Lower leg skin (tissue), 4 donors: ENCODE results near the gene CFAP20DC. TPM values are rescaled to one million over a fixed set of nuclear protein-coding genes. Genes with fewer than 3 reads are reported as not detected.

Source experiments
- DNase-seq, 2 donors: peaks; one replicate each; pipeline ENCODE4 v3.0.0-alpha.2; 2019; ENCODE audit warnings: low spot score in 2 of 2
- H3K4me3 ChIP-seq: fragments of 200-600 bp; sonication (generic); 2 replicates; pipeline ENCODE4 v1.5.1; 2017; ENCODE audit warnings: mild to moderate bottlenecking, low read depth; ENCODE audit not compliant: poor library complexity, severe bottlenecking
- CTCF ChIP-seq, 3 donors: fragments of 450-650 bp; IDR thresholded peaks; one replicate each; pipeline ENCODE4 v1.5.1; 2016; ENCODE audit warnings: antibody characterized with exemption in 3 of 3, mild to moderate bottlenecking in 3 of 3, moderate library complexity in 2 of 3
- POLR2A ChIP-seq, 2 donors: fragments of 450-650 bp; IDR thresholded peaks; one replicate each; pipeline ENCODE4 v1.6.1; 2016 to 2017; ENCODE audit warnings: antibody characterized with exemption in 2 of 2, mild to moderate bottlenecking in 1 of 2, moderate library complexity in 1 of 2
- WGBS, 2 donors: methylation state at CpG; one replicate each; pipeline ENCODE4 v1.1.5; 2018; 5-methylcytosine and 5-hydroxymethylcytosine counted together
- intact Hi-C: fragments of 100-400 bp; cut with DNase I; formaldehyde crosslinking; loops from one replicate; pipeline ENCODE4 v1.15.0; 2023; ENCODE audit warnings: low total_unique reads
- total RNA-seq, 4 donors: library from RNA; depleted of rRNA; stranded (reverse); fragments of >200 nt; gene quantifications; one replicate each; pipeline ENCODE4 v1.1.0, GENCODE V29; 2016

Gene CFAP20DC
- total RNA-seq, 4 donors from 2014 or later, result 0.11 to 0.94 (median 0.39) TPM

- no peak overlapping the region for H3K4me3 ChIP-seq
- no peak for DNase-seq
- WGBS, 2 donors, result 80 to 83% methylated on average over 2 of the region's 2 CpGs
- intact Hi-C loops, result no loop called here
- TF ChIP-seq POLR2A (IDR thresholded peaks at IDR 0.05), result no peak
- no peak for TF ChIP-seq CTCF (IDR thresholded peaks at IDR 0.05)
These were observed 294.7 kb downstream of the CFAP20DC start for GRCh38 chr3:58755150-58755549.

- intact Hi-C loops, result no loop called here
- TF ChIP-seq CTCF (IDR thresholded peaks at IDR 0.05) (no peak), POLR2A (IDR thresholded peaks at IDR 0.05) (no peak)
- DNase-seq, result no peak
- H3K4me3 ChIP-seq, result no peak overlapping the region
- WGBS, 2 donors, result 86 to 91% methylated on average over 4 of the region's 4 CpGs
These were observed 295.8 kb downstream of the CFAP20DC start for GRCh38 chr3:58754074-58754473.

GRCh38 chr3:58751882-58752567 is 297.8 kb downstream of the CFAP20DC start:
- intact Hi-C loops, result no loop called here
- DNase-seq, result no peak
- no peak overlapping the region for H3K4me3 ChIP-seq
- TF ChIP-seq CTCF (IDR thresholded peaks at IDR 0.05), result no peak
- no peak for TF ChIP-seq POLR2A (IDR thresholded peaks at IDR 0.05)
- 81 to 85% methylated on average over 3 of the region's 3 CpGs for WGBS, 2 donors

DNA sequence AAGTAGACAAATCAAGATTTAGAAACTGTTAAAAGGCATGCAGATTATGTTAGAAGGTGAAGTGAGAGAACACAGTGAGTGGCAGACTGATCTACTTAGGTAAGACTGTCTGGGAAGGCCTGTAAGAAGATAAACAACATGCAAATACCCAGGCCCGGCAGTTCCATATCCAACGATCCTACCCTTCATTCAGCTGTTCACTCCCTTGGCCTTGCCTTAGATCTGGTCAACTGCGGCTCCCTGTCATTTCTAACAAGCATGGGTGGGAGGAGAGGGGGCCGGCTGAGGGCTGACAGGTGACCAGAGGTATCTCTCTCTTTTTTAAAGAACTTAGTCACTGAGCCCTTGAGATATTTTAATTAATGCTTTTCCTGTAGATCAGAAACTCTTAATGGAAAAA is 298.6 kb downstream of the CFAP20DC start:
- no peak overlapping the region for H3K4me3 ChIP-seq
- intact Hi-C loops, result no loop called here
- WGBS, 2 donors, result 76 to 86% methylated on average over 4 of the region's 4 CpGs
- DNase-seq, result no peak
- TF ChIP-seq POLR2A (IDR thresholded peaks at IDR 0.05), result no peak
- TF ChIP-seq CTCF (IDR thresholded peaks at IDR 0.05), result no peak

DNA sequence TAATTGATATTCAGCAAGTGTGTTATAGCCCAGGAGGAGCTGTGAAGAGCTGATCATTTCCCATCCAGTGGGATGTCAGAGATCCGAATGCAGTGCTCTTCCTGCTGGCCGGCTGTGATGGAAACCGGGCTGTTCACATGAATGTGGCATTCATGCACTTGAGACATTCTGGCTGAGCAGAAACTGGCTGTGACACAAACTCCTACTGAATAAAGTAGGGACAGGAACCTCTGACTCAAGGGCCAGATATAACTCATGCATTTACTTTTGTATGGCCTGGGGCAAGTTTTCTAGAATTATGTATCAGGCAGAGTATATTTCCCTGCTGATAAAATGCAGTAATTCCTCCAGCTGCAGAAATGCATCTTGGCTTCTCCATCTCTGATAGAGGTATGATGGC is 299.9 kb downstream of the CFAP20DC start:
- H3K4me3 ChIP-seq, result no peak overlapping the region
- no peak for DNase-seq
- WGBS, 2 donors, result 60 to 76% methylated on average over 3 of the region's 3 CpGs
- TF ChIP-seq POLR2A (IDR thresholded peaks at IDR 0.05) (no peak), CTCF (IDR thresholded peaks at IDR 0.05) (no peak)
- intact Hi-C loops, result no loop called here

DNA sequence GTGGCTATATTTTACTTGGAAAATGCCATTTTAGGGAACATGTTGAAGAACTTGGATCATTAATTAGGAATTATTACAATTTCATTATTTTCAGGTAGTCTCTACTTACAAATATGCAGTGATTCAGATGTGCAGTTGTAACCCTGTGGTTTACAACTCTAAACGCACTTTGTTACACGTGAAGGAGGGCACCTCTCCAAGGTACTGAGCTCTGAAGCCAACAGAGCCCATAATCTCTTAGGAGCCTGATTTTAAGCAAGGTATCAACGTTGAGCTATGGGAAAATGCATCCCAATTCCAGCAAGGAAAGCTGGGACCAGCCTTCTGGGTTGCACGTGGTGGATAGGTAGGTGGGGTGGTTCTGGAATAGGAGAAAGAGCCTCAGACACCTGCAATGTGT is 301.8 kb downstream of the CFAP20DC start:
- no peak overlapping the region for H3K4me3 ChIP-seq
- WGBS, 2 donors, result 34 to 38% methylated on average over 4 of the region's 4 CpGs
- no peak for TF ChIP-seq CTCF (IDR thresholded peaks at IDR 0.05)
- TF ChIP-seq POLR2A (IDR thresholded peaks at IDR 0.05), result no peak
- intact Hi-C loops, result no loop called here
- DNase-seq, result no peak
